ENCODE data around the gene MSMP. TPM values are rescaled to one million over a fixed set of nuclear protein-coding genes. Genes with fewer than 3 reads are reported as not detected.

Gene MSMP
- total and polyA plus RNA-seq, 2 donors (not counting 1 experiment from before 2014, with no cell fraction given): 2.3 to 3.9 TPM

DNA sequence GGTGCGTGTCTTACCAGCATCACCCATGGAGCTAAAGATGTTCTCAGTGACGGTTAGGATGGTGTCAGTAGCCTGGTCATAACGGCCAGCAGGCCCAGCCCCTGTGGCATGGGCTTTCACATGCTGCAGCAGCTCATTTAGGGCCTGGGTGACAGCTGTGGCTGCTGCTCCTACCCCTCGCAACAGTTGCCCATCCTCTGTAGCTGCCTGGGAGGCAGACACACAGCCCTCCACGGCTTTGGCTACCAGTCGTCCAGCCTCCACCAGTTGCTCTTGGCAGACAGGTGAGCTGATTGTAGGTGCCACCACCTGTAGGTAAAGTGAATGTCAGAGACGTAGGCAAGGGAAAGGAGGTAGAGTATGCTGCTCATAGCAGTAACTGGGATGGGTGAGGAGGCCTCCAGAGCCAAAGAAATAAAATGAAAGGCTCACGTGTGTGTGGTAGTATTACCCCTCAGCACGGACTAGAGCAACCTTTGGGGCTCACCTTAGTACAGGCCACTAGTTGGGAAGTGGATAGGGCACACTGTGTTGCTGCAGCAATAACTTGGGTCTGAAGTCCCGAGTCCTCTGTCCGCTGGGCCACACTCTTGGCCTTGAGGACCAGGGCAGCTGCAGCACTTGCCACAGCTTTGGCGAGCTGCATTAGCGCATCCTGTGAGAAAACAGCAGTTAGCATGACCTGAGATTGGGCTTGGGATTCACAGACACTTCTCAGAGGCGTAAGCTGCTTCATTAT is 36.8 kb downstream of the MSMP start:
- TF ChIP-seq, protein P1, sequence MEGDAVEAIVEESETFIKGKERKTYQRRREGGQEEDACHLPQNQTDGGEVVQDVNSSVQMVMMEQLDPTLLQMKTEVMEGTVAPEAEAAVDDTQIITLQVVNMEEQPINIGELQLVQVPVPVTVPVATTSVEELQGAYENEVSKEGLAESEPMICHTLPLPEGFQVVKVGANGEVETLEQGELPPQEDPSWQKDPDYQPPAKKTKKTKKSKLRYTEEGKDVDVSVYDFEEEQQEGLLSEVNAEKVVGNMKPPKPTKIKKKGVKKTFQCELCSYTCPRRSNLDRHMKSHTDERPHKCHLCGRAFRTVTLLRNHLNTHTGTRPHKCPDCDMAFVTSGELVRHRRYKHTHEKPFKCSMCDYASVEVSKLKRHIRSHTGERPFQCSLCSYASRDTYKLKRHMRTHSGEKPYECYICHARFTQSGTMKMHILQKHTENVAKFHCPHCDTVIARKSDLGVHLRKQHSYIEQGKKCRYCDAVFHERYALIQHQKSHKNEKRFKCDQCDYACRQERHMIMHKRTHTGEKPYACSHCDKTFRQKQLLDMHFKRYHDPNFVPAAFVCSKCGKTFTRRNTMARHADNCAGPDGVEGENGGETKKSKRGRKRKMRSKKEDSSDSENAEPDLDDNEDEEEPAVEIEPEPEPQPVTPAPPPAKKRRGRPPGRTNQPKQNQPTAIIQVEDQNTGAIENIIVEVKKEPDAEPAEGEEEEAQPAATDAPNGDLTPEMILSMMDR (IDR thresholded peaks at IDR 0.05): no peak
- TF ChIP-seq EZH2 (IDR thresholded peaks at IDR 0.05; ENCODE audit: borderline replicate concordance, insufficient read depth, low read depth, low read length, poor library complexity, severe bottlenecking): no peak
- Histone ChIP-seq H4K20me1 (ENCODE audit: control insufficient read depth, insufficient read depth, low read length, poor library complexity, severe bottlenecking) (peaks cover 36% of the 10 kb centered on the region), H3K36me3 (replicated peaks in 1 of 2; ENCODE audit: control extremely low read depth in 1 of 2, control insufficient read depth in 1 of 2, extremely low read depth in 1 of 2, insufficient read depth in 2 of 2, low read length in 1 of 2) (peaks cover 15 to 96% of the 10 kb centered on the region in 2 experiments), H3K27me3 (replicated peaks in 1 of 4; ENCODE audit: control extremely low read depth in 1 of 4, control insufficient read depth in 3 of 4, insufficient read depth in 4 of 4, low read length in 3 of 4) (no peaks in the 10 kb centered on the region), H3K79me2 (ENCODE audit: control insufficient read depth, insufficient read depth, low read length) (peaks cover 33% of the 10 kb centered on the region), H3K4me3 (ENCODE audit: control extremely low read depth in 1 of 5, extremely low read depth in 1 of 5, insufficient read depth in 1 of 5, low read depth in 2 of 5, low read length in 4 of 5) (no peak overlapping the region), H3K27ac (ENCODE audit: low read length in 2 of 2) (no peak overlapping the region), H2AFZ (ENCODE audit: insufficient read depth, low read depth, low read length, poor library complexity, severe bottlenecking) (no peak overlapping the region), H3K9ac (ENCODE audit: low read length) (no peak overlapping the region), H3K9me3 (ENCODE audit: control extremely low read depth in 1 of 3, control insufficient read depth in 2 of 3, insufficient read depth in 1 of 3, low read length in 2 of 3) (no peaks in the 10 kb centered on the region), H3K4me1 (ENCODE audit: control insufficient read depth in 2 of 2, insufficient read depth in 2 of 2, low read length in 2 of 2) (peaks cover 16 to 24% of the 10 kb centered on the region in 2 donors), H3K4me2 (replicated peaks; ENCODE audit: low read depth, low read length, poor library complexity, severe bottlenecking) (no peak overlapping the region)
- CTCF ChIA-PET: interaction anchor here (1.1 to 20.4 kb wide), 11 partner anchors 14 to 109 kb away, joined by 3 to 195 read pairs (median 4); partner anchors contain the start of genes CCDC107, RMRP and TPM2
- WGBS (ENCODE audit: insufficient coverage): 98% methylated on average over 13 of the region's 14 CpGs
- Mint-ChIP-seq H3K4me1 (peaks cover 26% of the 10 kb centered on the region), H3K9me3 (ENCODE audit: insufficient read depth) (no peaks in the 10 kb centered on the region), H3K27me3 (no peaks in the 10 kb centered on the region), H3K4me3 (no peak overlapping the region), H3K27ac (peak overlapping the region; percentile 53)
- intact Hi-C loops (cut with micrococcal nuclease): no loop called here
- POLR2A ChIA-PET: interaction anchor here (3.5 kb wide), 1 partner anchor 14 kb away, joined by 21 read pairs; the partner anchor contains the start of genes CREB3 and TLN1
- DNase-seq (no peak), ATAC-seq (ENCODE audit: low read depth) (no peak)

DNA sequence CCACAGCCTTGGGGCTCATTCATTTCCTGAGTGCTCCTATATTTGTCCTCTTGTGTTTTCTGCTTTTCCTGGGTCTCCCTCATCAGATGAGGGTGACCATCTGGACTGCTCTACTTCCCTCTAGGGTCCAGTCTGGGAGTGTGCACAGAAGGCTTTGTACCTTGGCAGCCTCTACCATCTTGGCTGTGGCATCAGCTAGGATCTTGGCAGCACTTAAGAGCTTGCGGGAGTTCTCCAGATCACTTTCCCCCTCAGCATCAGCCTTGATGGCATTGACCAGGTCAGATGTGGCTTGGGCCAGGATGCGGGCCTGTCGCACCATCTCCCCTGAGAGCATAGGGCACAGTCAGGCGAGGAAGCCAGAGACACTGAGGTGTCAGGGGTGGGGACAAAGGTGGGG is 37.8 kb downstream of the MSMP start:
- H4K20me1 ChIP-seq (ENCODE audit: control insufficient read depth, insufficient read depth, low read length, poor library complexity, severe bottlenecking): peaks cover 36% of the 10 kb centered on the region
- no peak for DNase-seq
- peaks cover 40% of the 10 kb centered on the region for H3K79me2 ChIP-seq (ENCODE audit: control insufficient read depth, insufficient read depth, low read length)
- no peak overlapping the region for H3K4me3 Mint-ChIP-seq
- intact Hi-C loops (cut with micrococcal nuclease): no loop called here
- CTCF ChIA-PET: interaction anchor here (1.3 to 20.4 kb wide), 4 partner anchors 15 to 66 kb away, joined by 3 to 195 read pairs (median 4); partner anchors contain the start of genes CCDC107, RMRP and TPM2
- no peaks in the 10 kb centered on the region for H3K27me3 ChIP-seq (replicated peaks in 1 of 4; ENCODE audit: control extremely low read depth in 1 of 4, control insufficient read depth in 3 of 4, insufficient read depth in 4 of 4, low read length in 3 of 4)
- no peak overlapping the region for H3K9ac ChIP-seq (ENCODE audit: low read length)
- H3K4me1 Mint-ChIP-seq: peaks cover 26% of the 10 kb centered on the region
- POLR2A ChIA-PET: interaction anchor here (0.7 kb wide), 2 partner anchors 31 to 40 kb away, joined by 5 to 6 read pairs; no protein-coding TSS in a partner anchor
- H3K27me3 Mint-ChIP-seq: no peaks in the 10 kb centered on the region
- no peak overlapping the region for H3K4me2 ChIP-seq (replicated peaks; ENCODE audit: low read depth, low read length, poor library complexity, severe bottlenecking)
- H3K27ac ChIP-seq (ENCODE audit: low read length in 2 of 2): no peak overlapping the region
- 64% methylated on average over 3 of the region's 4 CpGs for WGBS (ENCODE audit: insufficient coverage)
- no peaks in the 10 kb centered on the region for H3K9me3 ChIP-seq (ENCODE audit: control extremely low read depth in 1 of 3, control insufficient read depth in 2 of 3, insufficient read depth in 1 of 3, low read length in 2 of 3)
- peaks cover 8 to 96% of the 10 kb centered on the region in 2 experiments for H3K36me3 ChIP-seq (replicated peaks in 1 of 2; ENCODE audit: control extremely low read depth in 1 of 2, control insufficient read depth in 1 of 2, extremely low read depth in 1 of 2, insufficient read depth in 2 of 2, low read length in 1 of 2)
- H3K4me1 ChIP-seq (ENCODE audit: control insufficient read depth in 2 of 2, insufficient read depth in 2 of 2, low read length in 2 of 2): peaks cover 16 to 24% of the 10 kb centered on the region in 2 donors
- no peaks in the 10 kb centered on the region for H3K9me3 Mint-ChIP-seq (ENCODE audit: insufficient read depth)
- H3K27ac Mint-ChIP-seq: peak overlapping the region; percentile 65
- no peak overlapping the region for H2AFZ ChIP-seq (ENCODE audit: insufficient read depth, low read depth, low read length, poor library complexity, severe bottlenecking)
- ATAC-seq (ENCODE audit: low read depth): no peak
- no peak overlapping the region for H3K4me3 ChIP-seq (ENCODE audit: control extremely low read depth in 1 of 5, extremely low read depth in 1 of 5, insufficient read depth in 1 of 5, low read depth in 2 of 5, low read length in 4 of 5)
- TF ChIP-seq, protein P1 (IDR thresholded peaks at IDR 0.05): no peak
